Lung microvascular endothelial cell (primary cell): Measurements from ENCODE around the gene COL27A1. TPM values are rescaled to one million over a fixed set of nuclear protein-coding genes. Genes with fewer than 3 reads are reported as not detected.

Experiments used
- DNase-seq, 2 donors: peaks; one replicate each; pipeline versions ENCODE4 v3.0.0 to v3.0.0-alpha.2; 2010; ENCODE audit warnings: low read depth in 2 of 2
- total RNA-seq: library from RNA; depleted of rRNA; stranded (reverse); fragments of >200 nt; gene quantifications from 2 replicates; pipeline ENCODE4 v1.2.1, GENCODE V29; 2014

Gene COL27A1
- total RNA-seq, 1 donor from 2014 or later, result 0.40 TPM

GRCh38 chr9:114206221-114206789 lies 51.0 kb downstream of the COL27A1 start:
- no peak for DNase-seq

- DNase-seq, result peak in 1 of 2 donors; percentile 28
Observed at GRCh38 chr9:114207034-114207810, 51.9 kb downstream of the COL27A1 start.

GRCh38 chr9:114207845-114208244 lies 52.5 kb downstream of the COL27A1 start:
- DNase-seq, result no peak

DNA sequence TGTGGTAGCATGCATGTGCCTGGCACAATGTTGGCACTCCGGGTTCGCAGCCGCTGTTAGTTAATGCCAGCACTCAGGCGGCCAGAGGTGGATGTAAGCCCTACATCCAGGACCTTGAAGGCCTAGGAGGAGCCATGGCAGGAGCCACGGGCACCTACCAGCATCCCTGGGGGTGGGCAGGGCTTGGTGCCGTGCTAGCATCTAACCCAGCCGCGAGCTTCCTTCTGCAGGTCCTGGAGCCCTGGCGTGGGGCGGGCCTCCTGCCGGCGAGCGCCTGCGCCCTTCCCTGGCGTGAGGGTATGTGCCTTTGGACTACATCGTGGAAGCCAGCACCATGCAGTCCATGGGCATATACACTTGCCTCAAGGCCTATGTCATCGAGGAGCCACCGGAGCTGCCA lies 53.8 kb downstream of the COL27A1 start:
- no peak for DNase-seq

DNA sequence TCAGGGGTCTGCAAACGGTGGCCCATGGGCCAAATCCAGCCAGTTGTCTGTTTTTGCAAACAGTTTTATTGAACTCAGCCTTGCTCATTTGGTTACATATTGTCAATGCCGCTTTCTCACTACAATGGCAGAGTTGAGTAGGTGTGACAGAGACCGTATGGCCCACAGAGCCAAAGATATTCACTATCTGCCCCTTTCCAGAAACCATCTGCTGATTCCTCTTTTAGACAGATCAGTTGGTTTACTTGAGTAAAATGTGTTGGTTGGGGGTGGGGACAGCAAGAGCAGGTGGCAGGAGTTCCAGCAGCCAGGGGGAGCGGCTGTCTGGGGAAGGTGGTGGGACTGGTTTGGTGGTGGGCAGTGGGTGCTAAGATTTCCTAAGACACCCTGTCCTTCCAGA lies 54.8 kb downstream of the COL27A1 start:
- no peak for DNase-seq

- no peak for DNase-seq
Observed at GRCh38 chr9:114210691-114211276, 55.4 kb downstream of the COL27A1 start.

DNA sequence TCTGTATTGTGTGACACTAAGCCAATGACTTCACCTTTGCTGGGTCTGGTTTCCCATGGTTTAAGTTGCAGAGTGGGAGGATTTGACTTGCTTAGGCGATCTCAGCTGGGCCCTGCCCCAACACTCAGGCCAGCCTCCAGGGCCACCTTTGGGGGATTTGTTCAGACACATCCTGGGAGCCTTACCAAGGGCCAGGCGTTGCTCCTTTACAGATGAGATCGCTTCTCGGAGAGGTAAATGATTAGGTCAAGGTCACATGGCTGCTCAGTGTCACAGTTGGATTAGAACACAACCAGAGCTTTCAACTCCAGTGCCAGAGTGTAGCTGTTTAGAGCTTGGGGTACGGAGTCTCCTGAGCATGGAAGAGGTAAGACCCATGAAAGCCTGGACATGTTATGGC lies 57.5 kb downstream of the COL27A1 start:
- DNase-seq, result no peak

GRCh38 chr9:114213566-114213965 lies 58.2 kb downstream of the COL27A1 start:
- no peak for DNase-seq

GRCh38 chr9:114214181-114214580 lies 58.8 kb downstream of the COL27A1 start:
- peak in 1 of 2 donors; percentile 80 for DNase-seq

DNA sequence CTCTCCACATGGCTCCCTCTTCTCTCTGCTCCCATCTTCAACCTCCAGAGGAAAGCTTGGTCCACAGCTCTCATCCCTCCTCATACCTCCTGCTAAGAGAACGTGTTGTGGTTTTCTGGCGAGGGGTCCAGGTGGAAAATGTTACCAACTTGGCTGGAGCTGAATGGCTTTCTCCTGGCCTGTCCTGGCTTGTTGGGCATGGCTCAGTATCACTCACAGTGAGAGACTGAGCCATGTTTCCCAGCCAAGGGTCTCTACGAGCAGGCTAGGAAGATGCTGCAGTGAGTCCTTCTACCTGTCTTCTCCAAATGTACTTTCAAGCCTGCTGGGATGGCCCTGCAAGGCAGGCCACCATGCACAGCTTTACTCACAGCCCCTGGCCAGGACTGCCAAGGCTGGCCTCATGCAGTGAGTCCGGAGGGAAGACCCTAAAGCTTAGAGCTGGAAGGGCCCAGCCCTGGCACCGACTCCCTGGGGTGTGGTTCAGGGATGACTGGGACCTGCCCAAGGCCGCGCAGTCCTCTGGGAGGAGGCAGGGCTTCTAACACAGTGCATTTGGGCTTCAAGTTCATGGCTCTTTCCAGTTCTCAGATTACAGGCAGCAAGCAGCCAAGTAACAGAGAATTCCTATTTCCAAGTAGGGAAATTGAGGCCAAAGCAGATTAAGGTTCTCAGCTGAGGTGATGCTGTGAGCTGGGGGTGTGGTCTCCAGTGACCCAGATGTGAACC lies 59.5 kb downstream of the COL27A1 start:
- no peak for DNase-seq

- DNase-seq, result peak in 1 of 2 donors; percentile 52
Observed at GRCh38 chr9:114216081-114216480, 60.7 kb downstream of the COL27A1 start.

DNA sequence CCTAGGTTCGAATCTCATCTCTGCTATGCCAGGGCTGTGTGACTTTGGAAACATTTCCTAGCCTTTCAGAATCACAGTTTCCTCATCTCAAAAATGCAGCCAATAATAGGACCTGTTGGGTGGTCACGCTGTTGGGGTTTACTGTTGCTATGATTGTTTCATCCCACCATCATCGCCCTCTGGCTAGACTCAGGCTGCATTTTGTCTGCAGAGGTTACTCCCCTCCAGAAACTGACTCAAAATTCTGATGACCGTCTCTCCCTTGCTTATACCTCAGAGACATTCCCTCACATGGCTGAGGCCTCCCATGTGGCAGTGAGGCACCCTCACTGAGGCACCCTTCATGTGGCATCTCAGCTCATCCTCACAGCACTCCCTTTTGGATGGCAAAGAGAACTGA lies 61.6 kb downstream of the COL27A1 start:
- no peak for DNase-seq

DNA sequence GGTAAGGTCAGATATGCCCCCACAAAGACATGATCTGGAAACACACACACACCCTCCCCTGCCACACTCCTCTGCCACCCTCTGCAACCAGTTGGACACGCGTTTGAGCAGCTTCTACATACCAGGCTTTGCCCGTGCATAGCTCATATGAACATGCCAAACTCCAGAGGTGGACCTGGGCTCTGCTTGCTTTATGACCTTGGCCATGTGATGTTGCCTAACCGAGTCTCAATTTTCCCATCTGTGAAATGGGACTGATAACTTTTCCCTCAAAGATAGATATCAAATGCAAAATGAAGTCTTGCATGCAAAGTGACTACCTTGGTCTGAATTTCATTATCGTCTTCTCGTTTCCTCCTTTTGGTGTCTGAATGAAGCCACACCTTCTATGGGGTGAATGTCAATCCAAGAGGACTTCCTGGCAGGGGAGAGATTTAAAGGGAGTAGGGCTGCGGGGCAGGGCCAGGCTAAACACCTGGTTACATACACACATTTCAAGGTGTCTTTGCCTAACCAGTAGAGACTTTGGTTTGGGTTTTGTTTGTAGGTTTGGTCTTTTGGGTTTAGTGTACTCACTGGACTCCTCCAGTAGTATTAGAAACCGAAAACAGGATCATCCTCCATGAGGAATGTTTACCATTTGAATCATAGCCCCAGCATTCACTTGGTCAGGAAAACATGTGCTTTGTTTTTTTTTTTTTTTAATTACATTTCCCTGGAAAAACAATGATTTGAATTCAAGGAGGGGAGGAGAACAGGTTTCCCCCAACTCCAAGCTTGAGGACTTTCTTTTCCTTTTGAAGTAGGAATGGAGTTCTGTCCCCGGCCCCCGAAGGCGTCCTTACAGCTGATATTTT lies 63.2 kb downstream of the COL27A1 start:
- peak; percentile 24 to 59 for DNase-seq

DNA sequence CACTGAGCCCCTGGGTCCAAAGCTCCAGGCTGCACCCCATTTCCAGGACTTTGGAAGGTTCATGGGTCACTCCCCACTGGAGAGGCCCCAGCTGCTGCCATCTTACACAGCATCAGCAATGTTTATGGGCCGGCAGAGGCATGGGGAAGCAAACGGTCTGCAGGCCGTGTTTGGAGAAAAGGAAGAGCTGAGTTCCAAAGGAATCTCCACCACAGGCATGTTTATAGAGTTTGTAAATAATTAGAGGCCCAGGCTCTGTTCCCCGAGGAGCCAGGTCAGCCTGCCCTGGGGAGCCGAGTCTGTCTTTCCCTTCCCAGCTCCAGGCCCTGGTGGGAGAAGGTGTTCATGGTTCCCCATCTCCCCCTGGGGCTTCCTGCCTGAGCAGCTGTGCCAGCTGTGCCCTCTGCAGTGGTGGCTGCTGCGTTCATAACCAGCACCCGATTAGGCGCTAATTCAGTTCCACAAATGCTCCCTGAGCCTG lies 64.8 kb downstream of the COL27A1 start:
- DNase-seq, result no peak

DNA sequence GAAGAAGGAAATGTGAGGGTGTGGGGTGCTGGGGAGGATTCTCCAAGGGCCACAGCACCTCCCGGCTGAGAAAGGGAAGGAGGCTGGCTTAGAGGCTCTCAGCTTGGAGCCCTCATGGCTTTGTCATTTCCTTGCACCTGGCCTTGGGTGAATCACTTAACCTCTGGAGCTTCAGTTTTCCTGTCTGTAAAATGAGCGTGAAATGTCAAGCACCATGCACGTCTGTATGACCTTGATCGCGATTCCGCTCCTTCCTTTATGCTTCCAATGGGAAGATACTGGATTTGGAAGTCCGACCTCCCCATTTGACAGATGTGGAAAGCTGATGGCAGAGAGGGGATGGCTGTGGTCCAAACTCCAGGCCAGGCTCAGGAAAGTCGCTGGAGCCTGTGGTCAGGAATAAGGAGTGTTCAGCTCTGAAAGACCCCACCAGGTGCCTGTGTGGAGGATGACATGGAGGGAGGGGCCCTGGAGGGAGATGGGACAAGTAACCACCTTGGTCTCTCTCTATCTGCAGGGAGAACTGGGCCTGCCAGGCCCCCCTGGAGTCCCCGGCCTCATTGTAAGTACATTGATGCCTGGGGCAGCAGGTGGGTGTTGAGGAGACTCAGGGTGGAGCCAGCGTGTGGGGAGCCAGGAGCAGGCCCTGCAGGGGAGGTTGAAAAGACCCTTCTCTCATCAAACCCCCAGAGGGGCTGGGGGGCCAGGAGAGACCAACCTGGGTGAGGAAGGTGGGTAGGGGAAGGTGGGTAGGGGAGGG lies 66.5 kb downstream of the COL27A1 start:
- DNase-seq, result peak; percentile 52 to 92

DNA sequence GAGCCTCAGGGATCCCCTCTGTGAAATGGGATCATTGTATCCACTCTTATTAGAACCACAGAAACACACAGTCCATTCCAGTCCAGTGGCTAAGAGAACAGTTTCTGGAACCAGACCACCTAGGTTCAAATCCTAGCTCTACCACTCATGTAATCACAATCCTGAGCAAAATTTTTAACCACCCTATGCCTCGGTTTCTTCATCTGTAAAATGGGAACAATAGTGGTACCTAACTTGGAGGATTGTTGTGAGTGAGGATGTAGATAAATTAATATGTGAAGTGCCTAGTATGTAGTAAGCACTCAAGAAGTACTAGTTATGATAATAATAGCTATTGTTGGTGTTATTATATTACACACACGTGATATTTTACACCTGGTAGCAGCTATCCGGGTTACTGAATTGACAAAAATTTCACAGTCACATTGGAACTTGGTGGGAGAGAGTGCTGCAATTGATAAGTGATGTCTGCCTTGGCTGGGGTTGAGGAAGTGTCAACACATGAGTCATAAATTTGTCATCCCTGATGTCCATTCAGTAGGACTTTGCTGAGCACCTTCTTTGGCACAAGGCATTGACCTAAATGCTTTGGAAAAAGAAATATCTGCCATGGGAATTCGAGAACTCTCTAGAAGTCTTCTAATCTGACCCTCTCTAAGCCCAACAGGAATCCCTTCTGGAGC lies 68.4 kb downstream of the COL27A1 start:
- peak; percentile 87 to 88 for DNase-seq

GRCh38 chr9:114224247-114224610 lies 68.9 kb downstream of the COL27A1 start:
- peak; percentile 51 to 82 for DNase-seq

DNA sequence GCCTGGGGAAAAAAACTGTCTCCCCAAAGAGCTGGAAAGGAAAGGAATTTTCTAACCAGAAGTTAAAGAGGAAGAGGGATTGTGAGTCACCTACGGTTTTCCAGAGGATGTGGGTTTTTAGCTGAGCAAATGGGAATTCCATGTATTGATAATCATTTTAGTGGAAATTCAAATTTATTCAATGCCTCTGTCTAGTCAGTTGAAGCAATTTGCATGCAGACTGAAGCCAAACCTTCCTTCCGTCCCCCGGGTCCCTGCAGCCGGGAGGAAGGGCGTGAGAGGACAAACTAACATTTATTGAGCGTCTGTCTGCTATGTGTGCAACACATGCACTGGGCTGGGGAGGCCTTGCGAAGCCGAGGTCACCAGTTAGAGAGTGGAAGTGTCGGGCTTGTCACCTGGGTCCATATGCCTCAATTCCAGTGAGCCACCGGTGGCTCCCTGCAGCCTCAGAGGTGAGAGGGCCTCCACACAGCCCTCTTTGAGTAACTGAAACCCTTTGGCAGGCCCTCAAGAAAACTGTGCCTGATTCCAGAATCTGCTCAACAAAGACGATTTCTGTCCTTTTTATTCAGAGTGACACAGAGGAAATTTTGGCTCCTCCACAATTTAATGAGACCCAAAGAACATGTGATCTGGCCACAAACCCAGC lies 70.3 kb downstream of the COL27A1 start:
- DNase-seq, result peak; percentile 47 to 65
